AG04449 (cell line): ENCODE results near the gene CCDC127.

ENCODE experiments used
- CTCF ChIA-PET: fragments of 350-600 bp; formaldehyde crosslinking; extraction: SDS; loops from one replicate; lab custom pipeline; 2021; ENCODE audit warnings: antibody characterized with exemption; lab: Yijun Ruan, JAX
- POLR2A ChIA-PET: fragments of 400-600, 350-600 bp; formaldehyde crosslinking; extraction: SDS; loops from one replicate; lab custom pipeline; 2020; ENCODE audit warnings: antibody characterized with exemption, inconsistent platforms; lab: Yijun Ruan, JAX
- DNase-seq: peaks from one replicate; pipeline ENCODE4 v3.0.0-alpha.2; 2010; ENCODE audit warnings: low read depth, low spot score
- H3K4me3 ChIP-seq: 2 replicates; pipeline ENCODE4 v1.5.1; 2011; ENCODE audit warnings: low read depth, mild to moderate bottlenecking, control low read depth, low read length
- CTCF ChIP-seq: IDR thresholded peaks from one replicate; pipeline ENCODE4 v1.5.1; 2011; ENCODE audit warnings: mild to moderate bottlenecking, moderate library complexity, low read length, control low read depth, inconsistent platforms; ENCODE audit not compliant: insufficient read depth; ENCODE audit errors: missing control alignments

Gene CCDC127

DNA sequence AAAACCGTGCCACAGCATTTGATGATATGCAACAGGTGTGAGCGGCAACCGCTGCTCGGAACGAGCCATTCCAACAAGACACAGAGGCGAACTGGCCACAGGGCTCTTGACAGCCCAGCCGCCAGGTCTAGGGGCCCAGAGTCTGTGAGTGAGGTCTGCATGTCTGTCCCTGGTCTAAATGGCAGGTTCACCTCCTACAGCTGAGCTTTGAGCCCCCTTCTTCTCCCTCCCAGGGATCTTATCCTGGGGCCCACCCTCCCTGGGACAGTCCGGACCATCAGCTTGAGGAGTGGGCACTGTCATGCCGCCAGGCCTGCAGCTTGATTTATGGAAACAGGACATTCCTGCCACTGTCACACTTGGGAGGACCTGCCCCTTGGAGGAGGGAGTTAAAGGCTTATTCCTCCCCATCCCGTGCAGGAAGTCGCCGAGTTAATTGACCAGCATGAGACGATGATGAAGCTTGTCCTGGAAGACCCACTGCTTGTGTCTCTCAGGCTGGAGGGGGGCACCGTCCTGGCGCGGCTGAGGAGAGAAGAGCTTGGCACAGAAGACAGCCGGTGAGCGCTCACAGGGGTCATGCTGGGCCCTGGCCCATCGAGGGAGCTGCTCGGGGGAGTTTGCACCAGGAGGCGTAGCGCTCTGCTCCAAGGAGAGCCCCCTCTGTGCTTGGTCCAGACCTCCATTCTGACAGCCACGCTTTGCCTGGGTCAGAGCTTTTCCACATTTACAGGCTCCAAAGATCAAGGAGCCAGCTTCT is 62.1 kb downstream of the CCDC127 start:
- H3K4me3 ChIP-seq = no peak overlapping the region
- ChIA-PET CTCF (no interaction called here), POLR2A (no interaction called here)
- TF ChIP-seq CTCF = no peak
- DNase-seq = no peak

DNA sequence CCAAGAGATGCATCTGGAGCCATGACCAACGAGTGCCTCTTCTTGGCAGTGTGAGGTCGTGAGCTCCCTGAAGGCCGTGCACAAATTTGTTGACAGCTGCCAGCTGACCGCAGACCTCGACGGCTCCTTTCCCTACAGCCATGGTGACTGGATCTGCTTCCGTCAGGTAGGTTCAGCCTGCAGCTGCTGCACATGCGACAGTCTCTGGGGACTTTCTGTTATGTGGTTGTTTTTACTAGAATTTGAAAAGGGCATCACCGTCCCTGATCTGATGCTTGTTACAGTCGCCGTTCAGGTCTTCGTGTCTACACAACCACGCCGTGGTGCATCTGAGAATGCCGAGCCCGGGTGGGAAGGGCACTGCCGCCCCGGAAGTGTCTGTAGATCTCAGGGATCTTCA is 63.1 kb downstream of the CCDC127 start:
- no peak for TF ChIP-seq CTCF
- ChIA-PET CTCF (no interaction called here), POLR2A (no interaction called here)
- no peak for DNase-seq
- no peak overlapping the region for H3K4me3 ChIP-seq

DNA sequence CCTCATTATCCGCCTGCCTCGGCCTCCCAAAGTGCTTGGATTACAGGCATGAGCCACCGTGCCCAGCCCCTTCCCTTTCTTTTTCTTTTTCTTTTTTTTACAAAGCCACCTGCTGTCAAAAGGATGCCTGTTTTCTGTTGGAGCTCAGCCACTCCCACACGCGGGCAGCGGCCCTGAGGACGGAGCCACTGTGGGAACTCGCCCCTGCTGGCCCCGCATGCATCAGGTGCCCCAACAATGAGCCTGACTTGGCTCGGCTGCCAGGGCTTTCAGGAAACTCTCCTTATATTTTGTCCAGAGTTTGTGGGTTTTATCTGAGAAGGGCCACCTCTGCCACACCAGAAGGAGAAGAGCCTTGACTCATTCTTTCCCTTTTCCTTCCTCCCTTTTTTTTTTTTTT is 63.7 kb downstream of the CCDC127 start:
- CTCF ChIA-PET = no interaction called here
- TF ChIP-seq CTCF = no peak
- no peak for DNase-seq
- POLR2A ChIA-PET = no interaction called here
- H3K4me3 ChIP-seq = no peak overlapping the region

DNA sequence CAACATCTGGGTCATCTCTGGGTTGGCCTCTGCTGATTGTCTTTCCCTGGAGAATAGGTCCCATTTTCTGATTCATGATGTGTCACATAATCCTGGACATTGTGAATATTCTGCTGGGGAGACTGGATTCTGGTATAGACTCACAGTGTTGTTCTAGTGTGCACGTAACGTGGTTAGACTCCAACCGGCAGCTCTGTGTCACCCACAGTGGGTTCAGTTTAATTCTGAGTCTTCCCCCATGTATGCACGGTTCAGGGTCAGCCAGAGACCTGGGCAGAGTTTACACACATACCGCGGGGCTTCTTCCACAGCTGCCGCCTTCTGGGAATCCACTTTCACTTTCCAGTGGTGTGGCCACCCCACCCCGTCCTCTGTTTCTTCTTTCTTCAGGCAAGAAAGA is 64.7 kb downstream of the CCDC127 start:
- DNase-seq = no peak
- H3K4me3 ChIP-seq = no peak overlapping the region
- POLR2A ChIA-PET = no interaction called here
- CTCF ChIA-PET = interaction anchor here (1.2 kb wide), 1 partner anchor 11 kb away, joined by 4 read pairs; no protein-coding TSS in a partner anchor
- TF ChIP-seq CTCF = no peak

DNA sequence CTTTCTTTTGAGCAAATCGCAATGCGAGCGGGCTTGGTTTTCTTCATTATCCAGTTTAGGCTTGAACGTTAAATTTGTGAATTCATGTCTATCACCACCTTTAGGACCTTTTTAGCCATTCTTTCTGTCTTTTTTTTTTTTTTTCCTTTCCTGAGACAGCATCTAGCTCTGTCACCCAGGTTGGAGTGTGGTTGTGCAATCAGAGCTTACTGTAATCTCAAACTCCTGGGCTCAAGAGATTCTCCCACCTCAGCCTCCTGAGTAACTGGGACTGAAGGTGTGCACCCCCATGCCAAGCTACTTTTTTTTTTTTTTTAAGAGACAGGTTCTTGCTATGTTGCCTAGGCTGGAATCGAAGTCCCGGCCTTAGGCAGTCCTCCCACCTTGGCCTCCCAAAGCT is 65.9 kb downstream of the CCDC127 start:
- POLR2A ChIA-PET = no interaction called here
- no peak for DNase-seq

More for the DNA sequence above, 65.9 kb downstream of the CCDC127 start:
- no peak for TF ChIP-seq CTCF
- no peak overlapping the region for H3K4me3 ChIP-seq
- CTCF ChIA-PET = interaction anchor here (1.2 kb wide), 1 partner anchor 12 kb away, joined by 4 read pairs; no protein-coding TSS in a partner anchor
